PC-3 (cell line): ENCODE data around the gene RABGAP1L. TPM values are rescaled to one million over a fixed set of nuclear protein-coding genes. Genes with fewer than 3 reads are reported as not detected.

Experiments
- ATAC-seq: fragments of 200-7000 bp; cut with Tn5 transposase; 2 replicates; pipeline ENCODE4 v1.9.1; 2020; ENCODE audit warnings: mild to moderate bottlenecking, moderate library complexity
- BruUV-seq: library from RNA; stranded (reverse); fragments of 400-500 nt; replicated peaks from 2 replicates; lab custom pipeline; 2021; lab: Mats Ljungman, UMichigan
- CTCF ChIA-PET: fragments of 300-600 bp; sonication (Branson Sonifier 250); formaldehyde crosslinking; loops from one replicate; lab custom pipeline; 2022; ENCODE audit warnings: antibody characterized with exemption; lab: Charles Lee
- POLR2A ChIA-PET: fragments of 300-600 bp; sonication (Branson Sonifier 250); formaldehyde crosslinking; loops from one replicate; lab custom pipeline; 2022; ENCODE audit warnings: antibody characterized with exemption; ENCODE audit not compliant: unreplicated experiment; lab: Charles Lee
- DNase-seq: peaks from one replicate; pipeline ENCODE4 v3.0.0-alpha.2; 2015
- H2AFZ ChIP-seq: fragments of 300-600 bp; sonication (generic); 2 replicates; pipeline ENCODE4 v1.6.0; 2016; ENCODE audit warnings: antibody characterized with exemption, low read length
- H3F3A ChIP-seq: fragments of 300-600 bp; sonication (generic); one replicate; pipeline ENCODE4 v1.6.0; 2017; ENCODE audit warnings: antibody characterized with exemption, low read length, control low read depth, mild to moderate bottlenecking; ENCODE audit not compliant: unreplicated experiment
- H3K27ac ChIP-seq: fragments of 300-600 bp; sonication (generic); 2 replicates; pipeline ENCODE4 v1.5.1; 2016; ENCODE audit warnings: mild to moderate bottlenecking, low read length
- H3K27me3 ChIP-seq: fragments of 300-600 bp; sonication (generic); 2 replicates; pipeline ENCODE4 v1.6.1; 2016; ENCODE audit warnings: low read length, mixed read lengths
- H3K36me3 ChIP-seq: fragments of 300-600 bp; sonication (generic); 2 replicates; pipeline ENCODE4 v1.6.1; 2016; ENCODE audit warnings: low read depth, mixed run types, low read length, mixed read lengths
- H3K4me1 ChIP-seq: fragments of 300-600 bp; sonication (generic); 2 replicates; pipeline ENCODE4 v1.5.1; 2016; ENCODE audit warnings: low read length; ENCODE audit not compliant: insufficient read depth
- H3K4me2 ChIP-seq: fragments of 300-600 bp; sonication (generic); 2 replicates; pipeline ENCODE4 v1.6.0; 2016; ENCODE audit warnings: low read length
- H3K4me3 ChIP-seq: fragments of 300-600 bp; sonication (generic); 2 replicates; pipeline ENCODE4 v1.5.1; 2016; ENCODE audit warnings: mild to moderate bottlenecking, low read length, mixed read lengths
- H3K79me2 ChIP-seq: fragments of 300-600 bp; sonication (generic); 2 replicates; pipeline ENCODE4 v1.6.1; 2017; ENCODE audit warnings: low read length, mixed read lengths
- H3K9ac ChIP-seq: fragments of 300-600 bp; sonication (generic); 2 replicates; pipeline ENCODE4 v1.6.0; 2016; ENCODE audit warnings: mild to moderate bottlenecking, low read length
- H3K9me2 ChIP-seq: fragments of 300-600 bp; sonication (generic); replicated peaks from 2 replicates; pipeline ENCODE4 v1.6.1; 2016; ENCODE audit warnings: mixed run types, low read length, mixed read lengths
- H3K9me3 ChIP-seq: fragments of 300-600 bp; sonication (generic); 2 replicates; pipeline ENCODE4 v1.6.1; 2016; ENCODE audit warnings: low read length, mixed read lengths
- H4K20me1 ChIP-seq: fragments of 300-600 bp; sonication (generic); 2 replicates; pipeline ENCODE4 v1.6.1; 2016; ENCODE audit warnings: low read length, mixed read lengths
- EZH2 ChIP-seq: fragments of 300-600 bp; sonication (generic); IDR thresholded peaks from one replicate; pipeline ENCODE4 v1.6.1; 2017; ENCODE audit warnings: antibody characterized with exemption, mild to moderate bottlenecking, low read length; ENCODE audit not compliant: unreplicated experiment
- EZH2phosphoT487 ChIP-seq: fragments of 300-600 bp; sonication (generic); IDR thresholded peaks from 2 replicates; pipeline ENCODE4 v1.6.1; 2018; ENCODE audit warnings: mild to moderate bottlenecking, antibody characterized with exemption, low read length, borderline replicate concordance
- intact Hi-C: fragments of 100-400 bp; cut with micrococcal nuclease; formaldehyde crosslinking; loops from 2 replicates; pipeline ENCODE4 v1.9.0; 2023
- total RNA-seq: library from RNA; depleted of rRNA; stranded (reverse); fragments of >200 nt; gene quantifications from 2 replicates; pipeline ENCODE4 v1.2.3, GENCODE V29; 2014
- TF ChIP-seq, protein P1 (sequence below): fragments of 300-600 bp; sonication (generic); conservative IDR thresholded peaks from 2 replicates; pipeline ENCODE4 v1.5.1; 2017; ENCODE audit warnings: antibody characterized with exemption, low read depth, mild to moderate bottlenecking, low read length

Gene RABGAP1L
- total RNA-seq, 1 experiment from 2014 or later, result 24.4 TPM

GRCh38 chr1:174550296-174550695 lies 391.0 kb downstream of the RABGAP1L start:
- Histone ChIP-seq H3K79me2 (no peaks in the 10 kb centered on the region), H3K4me3 (no peak overlapping the region), H3K9me2 (no peaks in the 10 kb centered on the region), H3K9ac (no peak overlapping the region), H3F3A (no peaks in the 10 kb centered on the region), H3K4me2 (no peak overlapping the region), H3K27ac (no peak overlapping the region), H3K27me3 (no peaks in the 10 kb centered on the region), H3K9me3 (no peaks in the 10 kb centered on the region), H4K20me1 (no peaks in the 10 kb centered on the region), H3K4me1 (peaks cover 6% of the 10 kb centered on the region; the same call in 1 of the 2 replicates), H3K36me3 (no peaks in the 10 kb centered on the region), H2AFZ (no peak overlapping the region)
- BruUV-seq, result no TSS peak
- POLR2A ChIA-PET, result no interaction called here
- ATAC-seq (peak; percentile 85), DNase-seq (peak; percentile 75)
- intact Hi-C loops, result no loop called here
- no peak for TF ChIP-seq EZH2
- TF ChIP-seq EZH2phosphoT487, result no peak
- TF ChIP-seq, protein P1, sequence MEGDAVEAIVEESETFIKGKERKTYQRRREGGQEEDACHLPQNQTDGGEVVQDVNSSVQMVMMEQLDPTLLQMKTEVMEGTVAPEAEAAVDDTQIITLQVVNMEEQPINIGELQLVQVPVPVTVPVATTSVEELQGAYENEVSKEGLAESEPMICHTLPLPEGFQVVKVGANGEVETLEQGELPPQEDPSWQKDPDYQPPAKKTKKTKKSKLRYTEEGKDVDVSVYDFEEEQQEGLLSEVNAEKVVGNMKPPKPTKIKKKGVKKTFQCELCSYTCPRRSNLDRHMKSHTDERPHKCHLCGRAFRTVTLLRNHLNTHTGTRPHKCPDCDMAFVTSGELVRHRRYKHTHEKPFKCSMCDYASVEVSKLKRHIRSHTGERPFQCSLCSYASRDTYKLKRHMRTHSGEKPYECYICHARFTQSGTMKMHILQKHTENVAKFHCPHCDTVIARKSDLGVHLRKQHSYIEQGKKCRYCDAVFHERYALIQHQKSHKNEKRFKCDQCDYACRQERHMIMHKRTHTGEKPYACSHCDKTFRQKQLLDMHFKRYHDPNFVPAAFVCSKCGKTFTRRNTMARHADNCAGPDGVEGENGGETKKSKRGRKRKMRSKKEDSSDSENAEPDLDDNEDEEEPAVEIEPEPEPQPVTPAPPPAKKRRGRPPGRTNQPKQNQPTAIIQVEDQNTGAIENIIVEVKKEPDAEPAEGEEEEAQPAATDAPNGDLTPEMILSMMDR, result no peak
- CTCF ChIA-PET, result no interaction called here

DNA sequence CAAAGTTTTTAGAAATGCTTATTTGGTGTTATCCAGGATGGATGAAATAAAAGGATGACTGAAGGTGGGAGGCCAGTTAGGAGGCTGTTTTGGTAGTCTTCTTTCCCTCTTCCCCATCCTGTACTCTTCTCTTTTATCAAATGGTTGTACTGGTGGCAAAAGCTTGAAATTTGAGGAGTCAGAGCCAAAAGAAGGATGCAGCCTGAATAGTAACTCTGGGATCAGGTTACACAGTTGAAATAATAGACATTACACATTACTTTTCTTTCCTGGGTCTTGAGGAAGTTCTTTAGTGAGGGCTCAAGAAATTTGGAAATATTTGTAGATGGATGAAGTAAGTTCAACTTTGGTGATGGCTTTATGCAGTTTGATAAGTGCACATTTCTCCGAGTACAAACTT lies 397.1 kb downstream of the RABGAP1L start:
- Histone ChIP-seq H3F3A (no peaks in the 10 kb centered on the region), H4K20me1 (no peaks in the 10 kb centered on the region), H3K4me3 (no peak overlapping the region), H3K9me3 (no peaks in the 10 kb centered on the region), H3K4me2 (no peak overlapping the region), H3K27ac (no peak overlapping the region), H3K27me3 (no peaks in the 10 kb centered on the region), H3K4me1 (no peaks in the 10 kb centered on the region), H3K36me3 (no peaks in the 10 kb centered on the region), H3K9ac (no peak overlapping the region), H2AFZ (no peak overlapping the region), H3K9me2 (no peaks in the 10 kb centered on the region), H3K79me2 (no peaks in the 10 kb centered on the region)
- TF ChIP-seq, protein P1, result no peak
- no peak for TF ChIP-seq EZH2
- no peak for TF ChIP-seq EZH2phosphoT487
- no peak for DNase-seq
- ChIA-PET CTCF (no interaction called here), POLR2A (no interaction called here)
- intact Hi-C loops, result no loop called here
- no TSS peak for BruUV-seq
- ATAC-seq, result no peak; the same call in 1 of the 2 replicates

DNA sequence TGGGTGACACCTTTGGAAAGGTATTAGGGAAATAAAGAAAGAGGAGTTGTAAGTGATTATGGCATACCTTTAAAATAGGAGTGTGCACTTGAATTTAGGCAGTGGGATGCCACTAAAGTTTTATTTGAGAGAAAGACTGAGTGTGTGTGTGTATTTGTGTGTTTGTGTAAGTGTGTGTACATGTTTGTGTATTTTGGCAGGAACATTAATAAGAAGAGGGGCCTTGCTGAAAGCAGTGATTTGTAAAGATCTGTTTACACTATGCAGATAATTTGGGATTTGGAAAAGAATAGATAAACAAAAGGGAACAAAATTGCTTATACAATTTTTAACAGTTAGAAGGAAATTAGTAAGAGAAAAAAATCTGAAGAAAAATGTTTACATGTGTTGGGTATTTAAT lies 409.2 kb downstream of the RABGAP1L start:
- POLR2A ChIA-PET, result no interaction called here
- no peaks in the 10 kb centered on the region for H3K9me3 ChIP-seq
- no peaks in the 10 kb centered on the region for H3K36me3 ChIP-seq
- H3K79me2 ChIP-seq, result no peaks in the 10 kb centered on the region
- no peaks in the 10 kb centered on the region for H3K9me2 ChIP-seq
- no peak overlapping the region for H2AFZ ChIP-seq
- CTCF ChIA-PET, result no interaction called here
- no peaks in the 10 kb centered on the region for H3K4me1 ChIP-seq
- BruUV-seq, result no TSS peak
- no peak overlapping the region for H3K4me3 ChIP-seq
- no peaks in the 10 kb centered on the region for H4K20me1 ChIP-seq
- ATAC-seq (no peak), DNase-seq (no peak)
- no peaks in the 10 kb centered on the region for H3F3A ChIP-seq
- H3K27ac ChIP-seq, result no peak overlapping the region
- intact Hi-C loops, result no loop called here
- H3K9ac ChIP-seq, result no peak overlapping the region
- no peaks in the 10 kb centered on the region for H3K27me3 ChIP-seq
- H3K4me2 ChIP-seq, result no peak overlapping the region
- no peak for TF ChIP-seq EZH2
